ENCODE measurements around the gene SCUBE1. TPM values are rescaled to one million over a fixed set of nuclear protein-coding genes. Genes with fewer than 3 reads are reported as not detected.

The SCUBE1 gene
- total and polyA plus RNA-seq, 10 of the 15 experiments (the other 5 are each of a cell fraction or from before 2014, with no cell fraction given), result not detected

GRCh38 chr22:43313890-43314474 lies 29.2 kb downstream of the SCUBE1 start:
- peaks cover 1 to 2% of the 10 kb centered on the region in 2 experiments for H3K27me3 ChIP-seq (replicated peaks in 1 of 2; ENCODE audit: control insufficient read depth in 2 of 2, insufficient read depth in 2 of 2, low read length in 1 of 2)
- TF ChIP-seq ZNF592 (IDR thresholded peaks at IDR 0.05) (no peak), POLR2AphosphoS2 (IDR thresholded peaks at IDR 0.05; ENCODE audit: low read depth, low read length) (no peak)
- no peaks in the 10 kb centered on the region for H3K79me2 ChIP-seq (ENCODE audit: control insufficient read depth, insufficient read depth, low read length)
- no peaks in the 10 kb centered on the region for H3K4me1 ChIP-seq (ENCODE audit: control insufficient read depth, insufficient read depth, low read length)
- no peak overlapping the region for H3K4me3 ChIP-seq
- FAIRE-seq (no peak), ATAC-seq (no peak), DNase-seq (ENCODE audit: low read depth, low spot score) (no peak)
- SMC1A ChIA-PET (ENCODE audit: uncharacterized antibody, unreplicated experiment), result no interaction called here
- RAD21 ChIA-PET (ENCODE audit: unreplicated experiment), result no interaction called here
- intact Hi-C loops (cut with micrococcal nuclease; ENCODE audit: unreplicated experiment), result no loop called here
- in situ Hi-C loops (cut with MboI), result no loop called here
- H4K20me1 ChIP-seq (ENCODE audit: control insufficient read depth, insufficient read depth), result no peaks in the 10 kb centered on the region
- no peak overlapping the region for H3K4me2 ChIP-seq (ENCODE audit: control insufficient read depth, insufficient read depth)
- no peak overlapping the region for H2AFZ ChIP-seq (ENCODE audit: control insufficient read depth, low read depth, low read length)
- H3K9me3 ChIP-seq (replicated peaks; ENCODE audit: control insufficient read depth, insufficient read depth, low read length), result no peaks in the 10 kb centered on the region
- 25% methylated on average over 7 of the region's 7 CpGs for WGBS (ENCODE audit: insufficient coverage, insufficient replicate concordance, low lambda C conversion rate, missing lambda C conversion rate)
- no peaks in the 10 kb centered on the region for H3K36me3 ChIP-seq (ENCODE audit: control insufficient read depth in 2 of 2, insufficient read depth in 2 of 2, low read length in 1 of 2)
- CTCF ChIA-PET, result no interaction called here
- BruUV-seq (replicated peaks), result no TSS peak
- no peak overlapping the region for H3K27ac ChIP-seq (ENCODE audit: control insufficient read depth, insufficient read depth)
- POLR2A ChIA-PET, result no interaction called here
- no peak overlapping the region for H3K9ac ChIP-seq (ENCODE audit: control insufficient read depth, insufficient read depth, low read length)

Measured in GM12878 (cell line).